Stimulated activated CD8-positive, alpha-beta memory T cell treated with anti-CD3 and anti-CD28 coated beads, Interleukin-15, amount 100 ng/mL, for 1 hour (primary cell): ENCODE results near the gene CPA5.
"Not testable (repeated sequence)": the region's sequence is repeated elsewhere in the genome, so short reads cannot be mapped to it uniquely, and the experiment has no call there.

ENCODE experiments used
- DNase-seq: peaks from one replicate; pipeline ENCODE4 v3.0.0-alpha.2; 2020; ENCODE audit warnings: low read depth

CPA5 gene

DNA sequence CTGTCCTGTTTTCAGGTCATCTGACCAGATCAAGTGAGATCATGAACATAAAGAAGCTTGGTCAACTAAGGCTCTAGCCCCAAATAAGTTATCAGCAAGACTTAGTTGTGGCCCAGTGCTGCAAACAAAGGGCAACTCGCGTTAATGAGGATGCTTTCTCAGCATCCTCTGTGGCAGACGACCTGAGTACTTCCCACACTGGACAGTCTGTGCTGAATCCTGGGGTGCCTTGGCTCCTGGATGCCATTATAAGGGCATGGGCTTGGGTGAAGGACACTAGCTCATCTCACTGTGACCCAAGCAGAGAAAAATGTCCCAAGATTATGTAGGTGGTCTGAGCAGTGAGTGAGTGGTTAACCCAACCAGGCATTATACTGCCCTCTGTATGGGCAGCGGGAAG is 13.9 kb downstream of the CPA5 start:
- DNase-seq = no peak

DNA sequence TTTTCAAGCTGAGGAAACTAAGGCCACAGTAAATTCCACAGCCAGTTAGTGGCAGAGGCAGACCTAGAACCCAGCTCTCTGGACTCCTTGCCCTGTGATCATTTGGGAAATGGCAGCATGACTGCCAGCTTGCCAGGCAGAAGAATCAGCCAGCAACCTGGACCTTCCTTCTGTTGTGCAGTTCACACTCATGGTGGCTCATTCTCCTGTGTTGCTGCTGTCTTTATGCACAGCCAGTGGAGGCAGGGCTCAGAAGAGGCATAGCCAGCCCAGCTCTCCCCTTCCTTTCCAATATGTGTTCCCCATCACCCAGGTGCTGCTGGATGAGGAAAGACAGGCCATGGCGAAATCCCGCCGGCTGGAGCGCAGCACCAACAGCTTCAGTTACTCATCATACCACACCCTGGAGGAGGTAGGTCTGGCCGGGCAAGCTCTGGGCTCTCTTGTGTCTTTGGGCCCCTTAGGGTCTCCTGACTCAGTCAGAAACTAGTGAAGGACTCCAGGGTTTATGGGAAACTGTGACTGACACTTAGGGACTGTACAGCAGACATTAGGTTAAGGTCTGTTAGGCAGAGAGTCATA is 14.8 kb downstream of the CPA5 start:
- DNase-seq = no peak

DNA sequence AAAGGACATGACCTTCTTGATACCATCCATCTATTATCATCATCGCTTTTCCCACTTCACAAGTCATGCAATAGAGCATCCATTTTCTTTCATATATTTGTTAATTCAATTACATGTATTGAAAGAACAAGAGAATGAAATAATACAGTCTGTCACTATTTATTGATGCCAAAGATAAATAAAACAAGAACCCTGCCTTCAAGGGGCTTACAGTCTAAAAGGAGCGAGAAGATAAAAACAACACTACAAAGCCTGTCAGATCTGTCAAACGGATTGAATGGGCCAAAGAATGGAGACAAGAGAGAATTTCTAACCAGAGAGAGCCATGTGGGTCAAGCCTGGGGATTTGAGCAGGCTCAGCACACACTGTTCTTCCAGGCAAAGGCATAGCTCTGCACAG is 15.9 kb downstream of the CPA5 start:
- no peak for DNase-seq

DNA sequence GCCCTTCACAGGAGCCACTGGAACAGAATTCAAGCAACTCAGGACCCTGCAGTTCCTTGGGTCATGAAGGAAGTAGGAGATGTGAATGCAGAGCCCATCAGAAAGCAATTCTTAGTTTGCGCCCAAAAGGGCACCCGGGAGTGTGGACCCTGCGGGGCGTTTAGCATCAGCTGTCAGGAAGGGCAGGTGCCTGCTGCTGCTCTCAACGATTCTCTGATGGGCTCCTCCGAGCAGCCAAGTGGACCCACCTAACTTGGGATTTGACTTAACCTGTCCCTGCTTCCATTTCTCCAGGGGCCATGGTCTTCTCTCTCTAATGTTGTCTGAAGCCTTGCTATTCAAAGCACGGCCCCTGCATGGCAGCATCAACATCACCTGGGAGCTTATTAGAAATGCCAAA is 17.1 kb downstream of the CPA5 start:
- no peak for DNase-seq

DNA sequence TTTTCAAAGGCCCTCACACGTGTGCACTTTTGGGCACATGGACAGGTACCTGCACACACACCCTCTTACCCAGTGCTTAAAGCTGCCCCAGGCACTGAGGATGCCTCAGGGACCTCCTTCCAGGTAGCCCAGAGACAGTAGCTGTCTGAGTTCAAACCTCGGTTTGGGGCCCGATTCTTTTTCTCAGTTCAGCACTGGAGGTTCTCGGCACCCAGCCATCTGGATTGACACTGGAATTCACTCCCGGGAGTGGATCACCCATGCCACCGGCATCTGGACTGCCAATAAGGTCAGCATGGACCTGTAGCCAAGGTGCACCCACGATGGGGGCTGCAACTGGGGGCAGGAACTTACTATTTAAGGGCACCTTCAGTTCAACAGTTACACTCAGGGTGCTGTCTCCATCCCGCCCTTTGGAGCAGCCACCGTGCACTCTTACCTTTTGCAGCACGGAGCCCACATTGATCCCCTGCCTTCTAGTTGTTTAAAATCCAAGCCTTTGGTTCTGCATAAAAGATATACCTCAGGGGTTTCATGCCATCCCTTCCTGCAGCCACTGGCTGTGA is 17.7 kb downstream of the CPA5 start:
- DNase-seq = no peak

DNA sequence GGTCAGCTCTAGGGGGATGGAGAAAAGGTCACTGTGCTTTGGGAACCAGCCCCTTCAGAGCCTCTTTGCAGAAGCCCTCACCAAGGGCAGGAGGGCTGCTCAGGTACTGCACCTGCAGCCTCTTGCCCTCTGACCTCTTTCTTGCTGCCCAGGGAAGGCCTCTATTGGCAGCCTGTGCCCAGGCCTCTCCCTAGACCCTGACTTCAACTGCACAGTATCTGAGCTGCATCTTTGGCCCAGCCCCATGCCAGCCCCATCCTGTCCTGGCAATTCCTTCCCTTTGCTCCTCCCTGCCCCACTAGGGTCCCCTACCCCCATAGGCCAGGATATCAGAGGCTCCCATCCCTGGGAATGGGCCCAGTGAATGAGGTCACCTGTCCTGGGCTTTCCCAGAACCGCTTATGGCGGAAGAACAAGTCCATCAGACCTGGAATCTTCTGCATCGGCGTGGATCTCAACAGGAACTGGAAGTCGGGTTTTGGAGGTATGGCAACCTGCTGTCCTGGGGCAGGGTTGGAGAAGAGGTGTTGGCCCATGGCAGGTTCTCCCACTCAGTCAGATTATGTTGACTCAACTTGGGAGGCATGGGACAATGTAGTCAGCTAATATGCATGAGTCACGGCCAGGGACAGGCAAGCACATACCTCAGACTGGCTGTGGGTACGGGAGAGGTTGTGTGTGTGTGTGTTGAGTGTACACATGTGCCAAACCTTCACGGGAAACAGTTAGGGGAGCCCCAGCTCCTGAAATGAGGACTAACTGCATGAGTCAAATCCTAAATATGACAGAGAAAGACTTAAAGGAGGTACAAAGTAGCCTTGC is 18.6 kb downstream of the CPA5 start:
- DNase-seq = no peak

DNA sequence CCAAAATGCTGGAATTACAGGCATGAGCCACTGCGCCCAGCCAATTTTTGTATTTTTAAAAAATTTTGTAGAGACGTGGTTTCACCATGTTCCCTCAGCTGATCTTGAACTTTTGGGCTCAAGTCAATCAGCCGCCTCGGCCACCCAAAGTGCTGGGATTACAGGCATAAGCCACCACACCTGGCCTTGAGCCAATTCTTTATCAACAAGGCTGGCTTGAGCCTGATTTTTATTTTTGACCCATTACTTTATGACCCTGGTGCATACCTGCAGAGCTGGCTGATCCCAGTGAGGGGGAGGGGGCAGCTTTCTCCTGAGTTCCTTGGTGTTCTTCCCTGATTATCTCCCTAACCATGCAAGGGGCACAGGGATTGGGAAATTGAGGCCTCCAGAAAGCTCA is 19.8 kb downstream of the CPA5 start:
- DNase-seq = no peak

DNA sequence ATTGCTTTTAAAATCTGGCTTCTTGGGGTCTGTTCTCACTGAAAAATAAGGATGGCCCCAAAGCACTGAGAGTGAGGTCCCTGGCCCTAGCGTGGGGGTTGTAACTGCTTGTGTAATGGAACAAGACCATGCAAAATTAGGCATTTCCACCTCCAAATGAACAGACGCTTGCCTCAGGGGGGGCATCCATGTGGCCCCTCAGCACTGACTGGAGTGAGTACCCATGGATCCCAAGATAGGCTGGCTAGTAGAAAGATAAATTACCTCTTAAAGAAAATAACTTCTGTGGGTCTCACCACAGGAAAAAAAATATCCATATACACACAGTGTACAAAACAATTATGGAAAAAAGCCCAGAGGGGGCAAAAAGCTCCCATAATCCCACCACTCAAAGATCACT is 20.5 kb downstream of the CPA5 start:
- DNase-seq = no peak

DNA sequence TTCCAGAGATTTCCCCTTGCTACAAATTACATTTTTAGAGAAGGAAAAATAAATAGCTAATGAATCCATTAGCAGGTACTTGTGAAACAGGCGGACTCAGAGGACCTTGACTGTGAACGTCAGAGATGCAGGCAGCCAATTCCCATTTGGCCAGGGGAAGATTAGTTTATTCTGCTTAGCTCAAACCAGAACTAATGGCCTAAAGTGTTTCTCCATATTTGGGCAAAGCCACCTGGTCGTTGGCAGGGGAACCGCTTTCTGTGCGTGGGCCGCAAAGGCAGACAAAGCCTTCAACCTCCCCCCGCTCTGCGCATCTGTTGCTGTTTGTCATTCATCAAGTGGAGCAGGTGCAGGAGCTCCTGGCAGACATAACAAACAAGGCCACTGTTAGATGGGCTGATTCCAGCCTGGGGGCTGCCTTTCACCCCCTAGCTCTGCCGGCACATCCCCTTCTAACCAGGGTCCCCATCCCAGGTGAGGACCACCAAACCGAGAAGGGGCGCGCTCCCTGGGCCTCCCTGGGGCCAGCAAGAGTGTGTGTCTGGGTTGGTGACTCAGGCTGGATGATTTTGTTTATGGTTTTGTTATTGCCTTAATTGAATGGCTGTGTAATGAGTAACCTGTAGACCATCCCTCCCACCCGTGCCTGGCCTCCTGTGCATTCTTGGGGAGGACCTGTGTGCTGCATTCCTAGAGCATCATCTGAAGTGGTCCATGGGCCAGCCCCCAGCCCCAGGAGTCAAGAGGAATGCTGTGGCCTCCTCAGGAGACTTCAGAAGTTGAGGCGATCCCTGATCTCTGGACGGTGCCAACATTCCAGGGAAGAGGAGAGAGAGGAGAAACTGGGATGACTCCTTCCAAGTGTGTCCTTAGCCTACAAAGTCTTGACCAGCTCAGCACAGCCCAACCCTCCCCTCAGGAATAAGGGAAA is 21.2 kb downstream of the CPA5 start:
- DNase-seq = no peak

DNA sequence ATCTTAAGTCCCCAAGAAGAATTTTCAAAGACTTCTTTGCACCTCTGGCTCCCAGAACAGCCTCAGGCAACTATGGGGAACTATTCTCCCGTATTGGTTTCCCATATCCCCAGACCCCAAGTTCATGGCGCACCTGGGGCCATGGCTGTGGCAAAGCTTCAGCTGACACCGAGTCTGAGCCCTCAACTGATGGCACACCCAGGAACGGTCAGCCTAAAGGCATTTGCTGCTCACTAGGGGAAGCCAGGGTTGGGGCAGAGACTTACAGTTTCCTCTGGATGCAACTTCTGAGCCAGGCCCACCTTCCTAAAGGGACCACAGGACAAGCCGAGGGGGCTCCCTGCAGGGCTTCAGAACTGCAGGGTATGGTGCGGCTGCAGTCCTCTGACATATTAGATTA is 21.9 kb downstream of the CPA5 start:
- DNase-seq = no peak

DNA sequence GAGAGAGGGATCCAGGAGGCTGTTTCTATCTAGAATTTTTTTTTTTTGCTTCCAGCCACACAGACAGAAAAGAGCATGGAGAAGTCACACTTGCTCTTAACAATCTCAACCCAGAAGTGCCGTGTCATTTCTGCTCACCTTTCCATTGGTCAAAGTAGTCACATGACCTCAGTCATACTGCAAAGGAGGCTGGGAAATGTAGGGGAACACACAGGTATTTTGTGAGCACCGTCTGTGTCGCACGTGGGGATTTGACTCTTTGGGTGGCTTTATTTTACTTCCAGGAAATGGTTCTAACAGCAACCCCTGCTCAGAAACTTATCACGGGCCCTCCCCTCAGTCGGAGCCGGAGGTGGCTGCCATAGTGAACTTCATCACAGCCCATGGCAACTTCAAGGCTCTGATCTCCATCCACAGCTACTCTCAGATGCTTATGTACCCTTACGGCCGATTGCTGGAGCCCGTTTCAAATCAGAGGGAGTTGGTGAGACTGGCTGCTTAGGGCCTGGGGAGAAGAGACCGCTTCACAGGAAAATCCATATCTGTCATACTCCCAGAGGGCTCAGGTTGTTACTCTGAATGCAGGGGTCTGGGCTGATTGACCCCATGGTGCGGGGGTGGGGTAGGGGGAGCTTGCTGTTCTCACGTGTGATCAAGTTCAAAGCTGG is 22.6 kb downstream of the CPA5 start:
- DNase-seq = no peak

DNA sequence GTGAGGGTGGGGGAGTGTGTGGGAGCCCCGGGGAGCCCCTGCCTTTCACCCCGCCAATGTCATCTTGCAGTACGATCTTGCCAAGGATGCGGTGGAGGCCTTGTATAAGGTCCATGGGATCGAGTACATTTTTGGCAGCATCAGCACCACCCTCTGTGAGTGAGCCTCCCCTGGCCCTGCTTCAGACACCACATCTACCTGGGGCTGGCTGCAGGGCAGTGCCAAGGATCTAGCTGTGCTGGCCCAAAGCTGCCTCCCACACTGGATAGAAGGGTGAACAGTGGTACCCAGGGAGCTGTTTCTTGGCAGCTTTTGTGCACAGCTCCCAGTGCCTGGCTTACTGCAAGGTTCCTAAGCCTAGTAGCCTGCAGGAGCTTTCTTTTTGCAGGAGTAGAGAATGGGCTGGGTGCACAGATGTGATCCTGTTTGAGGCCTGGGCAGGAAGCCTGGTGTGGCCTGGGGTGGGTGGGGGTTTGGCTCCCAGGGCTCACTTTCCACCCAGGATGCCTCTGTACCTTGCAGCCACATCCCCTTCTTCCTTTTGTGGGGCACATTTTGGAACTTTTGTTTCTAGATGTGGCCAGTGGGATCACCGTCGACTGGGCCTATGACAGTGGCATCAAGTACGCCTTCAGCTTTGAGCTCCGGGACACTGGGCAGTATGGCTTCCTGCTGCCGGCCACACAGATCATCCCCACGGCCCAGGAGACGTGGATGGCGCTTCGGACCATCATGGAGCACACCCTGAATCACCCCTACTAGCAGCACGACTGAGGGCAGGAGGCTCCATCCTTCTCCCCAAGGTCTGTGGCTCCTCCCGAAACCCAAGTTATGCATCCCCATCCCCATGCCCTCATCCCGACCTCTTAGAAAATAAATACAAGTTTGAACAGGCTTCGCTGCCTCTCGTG is 23.5 kb downstream of the CPA5 start:
- no peak for DNase-seq

DNA sequence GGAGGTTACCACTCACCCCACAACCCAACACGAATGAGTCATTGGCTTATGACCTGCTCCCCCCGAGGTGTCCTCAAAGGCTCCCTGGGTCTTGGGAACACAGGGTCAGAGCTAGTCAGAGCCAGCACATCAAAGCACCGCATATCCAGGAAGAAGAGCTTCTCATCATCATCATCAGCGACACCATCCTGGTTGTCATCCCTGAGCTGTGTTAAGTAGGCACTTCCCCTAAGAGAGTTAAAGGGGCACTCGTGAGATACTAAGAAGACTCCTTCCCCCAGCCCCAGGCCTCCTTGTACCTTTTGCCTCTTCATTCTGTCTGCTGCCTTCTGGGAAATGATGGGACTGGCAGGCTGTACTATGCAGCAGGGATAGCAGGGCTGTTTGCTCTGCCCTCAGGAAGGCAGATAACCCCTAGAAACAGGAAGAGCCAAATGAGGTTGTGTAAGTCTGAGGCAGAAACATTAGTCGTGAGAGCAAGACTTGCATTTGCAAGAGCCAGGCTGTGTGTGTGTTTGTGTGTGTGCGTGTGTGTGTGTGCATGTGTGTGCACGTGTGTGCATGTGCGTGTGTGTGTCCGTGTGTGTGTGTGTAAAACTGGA is 24.6 kb downstream of the CPA5 start:
- DNase-seq = no peak

DNA sequence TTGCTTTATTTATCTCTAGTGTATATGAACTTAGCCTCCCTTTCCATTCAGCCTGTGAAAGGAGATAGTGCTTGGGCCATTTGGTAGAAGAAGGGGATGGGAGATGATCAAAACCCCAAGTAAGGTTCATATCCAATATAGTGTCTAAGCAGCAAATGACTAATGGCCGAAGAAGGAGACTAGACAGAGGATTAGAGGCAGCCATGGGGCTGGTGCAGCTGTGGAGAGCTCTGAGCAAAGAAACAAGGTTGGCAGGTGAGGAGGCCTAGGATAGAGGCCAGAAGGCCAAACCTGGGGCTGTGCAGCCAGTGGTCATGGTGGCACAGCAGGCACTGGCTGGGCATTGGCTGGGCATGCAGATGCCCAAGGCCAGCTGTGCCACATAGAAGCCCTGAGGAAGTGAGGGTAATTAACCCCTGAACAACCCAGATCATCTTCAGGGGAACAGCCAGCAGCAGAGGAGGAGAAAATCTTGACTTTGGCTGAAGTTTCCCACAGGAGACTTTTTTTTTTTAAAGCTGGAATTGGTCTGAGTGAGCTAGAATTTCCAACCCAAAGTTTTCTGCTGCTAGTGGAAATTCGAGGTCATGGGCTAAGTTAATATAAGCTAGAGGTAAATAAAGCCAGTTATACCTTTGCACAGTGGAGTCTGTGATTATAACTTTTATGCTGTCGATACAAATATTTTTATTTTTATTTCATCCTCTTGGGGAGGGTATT is 25.4 kb downstream of the CPA5 start:
- no peak for DNase-seq

DNA sequence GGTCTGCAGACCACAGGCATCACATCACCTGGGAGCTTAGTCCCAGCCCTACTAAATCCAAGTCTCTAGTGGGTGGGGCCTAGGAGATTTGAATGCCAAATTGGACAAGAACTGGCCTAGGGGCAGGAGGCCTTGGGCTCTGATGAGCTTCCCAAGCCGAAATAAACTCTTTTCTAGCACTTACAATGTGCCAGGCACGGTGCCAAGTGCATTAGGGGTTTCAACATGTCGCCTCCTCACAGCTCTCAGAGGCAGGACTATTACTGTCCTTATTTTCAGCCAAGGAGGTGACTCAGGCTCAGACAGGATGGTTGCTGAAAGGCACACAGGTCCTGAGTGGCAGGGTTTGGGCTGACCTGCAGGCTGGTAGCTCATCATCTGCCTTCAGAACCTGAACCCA is 26.4 kb downstream of the CPA5 start:
- DNase-seq = no peak

DNA sequence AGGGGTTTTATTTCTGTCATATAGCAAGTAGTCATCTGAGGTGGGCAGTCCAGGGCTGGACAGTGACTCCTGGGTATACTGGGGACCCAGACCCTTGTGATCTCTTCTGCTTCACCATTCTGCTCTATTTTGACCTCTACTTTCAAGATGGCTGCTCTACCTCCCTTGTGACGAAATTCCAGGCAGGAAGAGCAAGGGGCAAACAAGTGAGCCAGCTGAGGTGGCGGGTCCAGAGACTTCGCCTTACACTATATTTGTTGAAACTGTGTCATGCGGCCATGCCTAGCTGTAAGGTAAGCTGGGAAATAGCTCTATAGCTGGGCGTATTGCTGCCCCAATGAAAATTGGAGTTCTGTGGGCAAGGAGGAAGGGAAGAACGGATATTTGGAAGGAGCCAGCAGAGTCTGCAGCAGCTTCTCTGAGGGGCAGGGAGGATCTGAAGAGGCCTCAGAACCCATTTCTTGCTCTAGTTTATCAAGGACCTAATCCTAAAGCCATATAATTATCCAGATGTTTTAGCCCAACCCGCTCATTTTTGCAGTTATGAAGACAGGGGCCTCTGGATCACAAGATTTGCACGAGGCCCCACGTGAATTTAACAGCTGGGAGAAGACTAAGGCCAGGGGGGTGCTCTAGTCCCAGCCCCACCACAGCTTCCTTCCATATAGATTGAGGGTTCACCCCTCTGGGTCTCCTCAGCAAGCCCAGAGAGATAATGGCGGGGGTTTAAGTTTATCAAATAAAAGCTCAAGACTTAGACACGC is 28.0 kb downstream of the CPA5 start:
- DNase-seq = no peak

DNA sequence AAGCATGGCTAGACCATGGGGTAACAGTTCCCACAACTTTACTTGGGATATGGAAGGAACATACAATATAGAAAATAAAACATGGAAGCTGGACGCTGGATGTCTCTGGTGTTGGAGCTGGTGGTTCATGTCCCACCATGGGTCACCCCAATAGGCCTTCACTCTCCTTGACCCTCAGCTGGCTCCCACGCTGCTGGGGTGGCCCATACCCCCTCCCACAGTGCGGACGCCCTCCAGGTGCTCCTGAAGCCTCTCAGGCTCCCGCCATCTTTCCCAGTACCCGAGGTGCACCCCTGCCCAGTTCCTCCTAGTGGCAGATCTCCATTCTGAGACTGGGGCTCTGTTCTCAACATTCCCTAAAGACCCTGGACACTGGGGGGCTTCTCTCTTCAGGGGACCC is 29.9 kb downstream of the CPA5 start:
- DNase-seq = no peak

DNA sequence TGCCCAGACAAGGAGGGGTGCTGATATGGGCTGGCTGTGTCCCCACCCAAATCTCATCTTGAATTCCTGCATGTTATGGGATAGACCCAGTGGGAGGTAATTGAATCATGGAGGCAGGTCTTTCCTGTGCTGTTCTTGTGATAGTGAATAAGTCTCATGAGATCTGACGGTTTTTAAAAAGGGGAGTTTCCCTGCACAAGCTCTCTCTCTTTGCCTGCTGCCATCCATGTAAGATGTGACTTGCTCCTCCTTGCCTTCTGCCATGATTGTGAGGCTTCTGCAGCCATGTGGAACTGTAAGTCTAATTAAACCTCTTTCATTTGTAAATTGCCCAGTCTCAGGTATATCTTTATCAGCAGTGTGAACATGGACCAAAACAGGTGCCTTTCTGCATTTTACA is 31.8 kb downstream of the CPA5 start:
- not testable (repeated sequence) for DNase-seq

DNA sequence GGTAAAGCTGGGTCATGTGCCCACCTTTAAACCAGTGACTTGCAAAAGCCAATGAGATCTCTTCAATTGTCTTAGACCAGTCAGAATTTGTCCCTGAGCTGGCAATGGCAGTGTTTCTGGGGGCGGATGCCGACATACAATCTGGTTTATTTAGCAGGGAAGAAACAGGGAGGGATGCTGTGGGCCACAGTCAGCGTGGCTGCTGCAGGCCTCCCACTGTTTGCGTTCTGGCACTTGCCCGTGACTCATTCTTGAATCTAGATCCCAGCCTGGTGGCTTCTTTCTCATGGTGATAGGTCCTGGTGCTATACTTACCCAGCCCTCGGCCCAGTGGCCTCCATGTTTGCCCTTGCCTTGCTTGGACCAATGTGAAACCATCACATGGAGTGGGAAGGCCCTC is 32.6 kb downstream of the CPA5 start:
- DNase-seq = no peak
